Lower lobe of right lung (tissue), 2 donors: ENCODE results near the gene TIGD6. TPM values are rescaled to one million over a fixed set of nuclear protein-coding genes. Genes with fewer than 3 reads are reported as not detected.

Experiments used
- ATAC-seq, 2 donors: fragments of 200-7000 bp; cut with Tn5 transposase; one replicate each; pipeline ENCODE4 v1.9.1; 2020 to 2022; ENCODE audit warnings: mild to moderate bottlenecking in 2 of 2, moderate library complexity in 2 of 2
- DNase-seq: peaks from one replicate; pipeline ENCODE4 v3.0.0-alpha.2; 2020
- H3K27ac ChIP-seq: fragments of 200-600 bp; one replicate; pipeline ENCODE4 v1.8.0; 2022
- H3K27me3 ChIP-seq: fragments of 200-600 bp; one replicate; pipeline ENCODE4 v1.8.0; 2022; ENCODE audit warnings: low read depth
- H3K36me3 ChIP-seq: fragments of 200-600 bp; one replicate; pipeline ENCODE4 v1.8.0; 2022; ENCODE audit warnings: mild to moderate bottlenecking
- H3K4me1 ChIP-seq: fragments of 200-600 bp; one replicate; pipeline ENCODE4 v1.8.0; 2022
- H3K4me3 ChIP-seq: fragments of 200-600 bp; one replicate; pipeline ENCODE4 v1.8.0; 2022; ENCODE audit warnings: mild to moderate bottlenecking
- H3K9me3 ChIP-seq: fragments of 200-600 bp; one replicate; pipeline ENCODE4 v1.8.0; 2022
- CTCF ChIP-seq: fragments of 200-600 bp; IDR thresholded peaks from one replicate; pipeline ENCODE4 v1.8.0; 2022; ENCODE audit warnings: antibody characterized with exemption, mild to moderate bottlenecking
- intact Hi-C: fragments of 100-400 bp; cut with DNase I; formaldehyde crosslinking; loops from one replicate; pipeline ENCODE4 v1.11.0; 2022
- total RNA-seq: library from RNA; stranded (reverse); fragmentation: NEBNext Ultra II Directional; extraction: Animal tissue kit (Norgen Biotek cat#: 25700); gene quantifications from one replicate; pipeline ENCODE4 v1.2.1, GENCODE V29; 2021
- donor health status: DM: no; HTN: yes; CAD: no; lungs with severe emphysema.

The TIGD6 gene
- total RNA-seq, 1 donor from 2014 or later: 4.8 TPM

- Histone ChIP-seq H3K9me3 (no peaks in the 10 kb centered on the region), H3K27ac (no peak overlapping the region), H3K36me3 (peaks cover 86% of the 10 kb centered on the region), H3K4me1 (peaks cover 21% of the 10 kb centered on the region), H3K27me3 (no peaks in the 10 kb centered on the region), H3K4me3 (no peak overlapping the region)
- no peak for DNase-seq
- ATAC-seq: no peak
- no peak for TF ChIP-seq CTCF
- intact Hi-C loops: no loop called here
Observed at GRCh38 chr5:150007050-150007449, 6.6 kb upstream of the TIGD6 start.

- no peak for ATAC-seq
- no peak for TF ChIP-seq CTCF
- H3K4me3 ChIP-seq: no peak overlapping the region
- peaks cover 28% of the 10 kb centered on the region for H3K4me1 ChIP-seq
- DNase-seq: no peak
- H3K36me3 ChIP-seq: peaks cover 79% of the 10 kb centered on the region
- no peak overlapping the region for H3K27ac ChIP-seq
- H3K9me3 ChIP-seq: no peaks in the 10 kb centered on the region
- intact Hi-C loops: no loop called here
- no peaks in the 10 kb centered on the region for H3K27me3 ChIP-seq
Observed at GRCh38 chr5:150006318-150006717, 5.9 kb upstream of the TIGD6 start.

GRCh38 chr5:150001660-150002486 is 1.4 kb upstream of the TIGD6 start:
- Histone ChIP-seq H3K27me3 (no peaks in the 10 kb centered on the region), H3K9me3 (no peaks in the 10 kb centered on the region), H3K4me1 (peaks cover 30% of the 10 kb centered on the region), H3K36me3 (peaks cover 37% of the 10 kb centered on the region), H3K4me3 (peak overlapping the region; percentile 77), H3K27ac (peak overlapping the region; percentile 96)
- peak; percentile 68 for TF ChIP-seq CTCF
- intact Hi-C loops: no loop called here
- DNase-seq (no peak), ATAC-seq (peak; percentile 63 to 72)

- ATAC-seq (peak; percentile 75 to 79), DNase-seq (peak; percentile 76)
- no peaks in the 10 kb centered on the region for H3K9me3 ChIP-seq
- no peaks in the 10 kb centered on the region for H3K27me3 ChIP-seq
- intact Hi-C loops: no loop called here
- peak overlapping the region; percentile 96 for H3K27ac ChIP-seq
- peaks cover 30% of the 10 kb centered on the region for H3K4me1 ChIP-seq
- H3K36me3 ChIP-seq: peaks cover 30% of the 10 kb centered on the region
- no peak for TF ChIP-seq CTCF
- H3K4me3 ChIP-seq: peak overlapping the region; percentile 77
Observed at GRCh38 chr5:150000990-150001659, 671 bp upstream of the TIGD6 start.

GRCh38 chr5:149999866-150000255 is 593 bp downstream of the TIGD6 start:
- DNase-seq (no peak), ATAC-seq (no peak)
- Histone ChIP-seq H3K27ac (peak overlapping the region; percentile 96), H3K36me3 (peaks cover 27% of the 10 kb centered on the region), H3K4me1 (peaks cover 30% of the 10 kb centered on the region), H3K4me3 (peak overlapping the region; percentile 77), H3K27me3 (no peaks in the 10 kb centered on the region), H3K9me3 (no peaks in the 10 kb centered on the region)
- TF ChIP-seq CTCF: no peak
- intact Hi-C loops: no loop called here
